ENCODE measurements around the gene MUSK.
"Not testable (repeated sequence)": the region's sequence is repeated elsewhere in the genome, so short reads cannot be mapped to it uniquely, and the experiment has no call there.

Gene MUSK

DNA sequence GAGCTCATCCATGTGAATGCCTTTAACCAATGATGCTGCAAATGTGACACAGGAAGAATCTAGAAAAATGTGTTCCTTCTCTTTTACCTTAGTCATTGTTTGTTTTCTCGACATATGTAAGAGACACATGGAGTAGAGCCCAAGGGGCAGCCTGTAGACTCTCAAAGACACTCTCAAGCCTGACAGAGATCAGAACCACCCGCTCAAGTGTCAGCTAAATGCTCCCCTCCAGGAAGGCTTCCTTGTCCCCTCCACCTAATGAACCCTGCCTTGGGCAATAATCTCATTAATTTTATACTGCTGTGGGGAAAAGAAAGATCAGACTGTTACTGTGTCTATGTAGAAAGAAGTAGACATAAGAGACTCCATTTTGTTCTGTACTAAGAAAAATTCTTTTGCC, 157.4 kb downstream of the MUSK start:
- no peaks in the 10 kb centered on the region for H3K27me3 ChIP-seq (ENCODE audit: insufficient read depth, poor library complexity, severe bottlenecking)
- no peaks in the 10 kb centered on the region for H3K4me1 ChIP-seq (ENCODE audit: insufficient read depth, poor library complexity, severe bottlenecking)
- DNase-seq (ENCODE audit: low spot score) (no peak), ATAC-seq (ENCODE audit: low read depth) (no peak)
- H3K4me3 ChIP-seq (ENCODE audit: severe bottlenecking) = no peak overlapping the region
- no peaks in the 10 kb centered on the region for H3K36me3 ChIP-seq (ENCODE audit: low read depth)
- H3K9me3 ChIP-seq (ENCODE audit: severe bottlenecking) = no peaks in the 10 kb centered on the region
- TF ChIP-seq, protein P1, sequence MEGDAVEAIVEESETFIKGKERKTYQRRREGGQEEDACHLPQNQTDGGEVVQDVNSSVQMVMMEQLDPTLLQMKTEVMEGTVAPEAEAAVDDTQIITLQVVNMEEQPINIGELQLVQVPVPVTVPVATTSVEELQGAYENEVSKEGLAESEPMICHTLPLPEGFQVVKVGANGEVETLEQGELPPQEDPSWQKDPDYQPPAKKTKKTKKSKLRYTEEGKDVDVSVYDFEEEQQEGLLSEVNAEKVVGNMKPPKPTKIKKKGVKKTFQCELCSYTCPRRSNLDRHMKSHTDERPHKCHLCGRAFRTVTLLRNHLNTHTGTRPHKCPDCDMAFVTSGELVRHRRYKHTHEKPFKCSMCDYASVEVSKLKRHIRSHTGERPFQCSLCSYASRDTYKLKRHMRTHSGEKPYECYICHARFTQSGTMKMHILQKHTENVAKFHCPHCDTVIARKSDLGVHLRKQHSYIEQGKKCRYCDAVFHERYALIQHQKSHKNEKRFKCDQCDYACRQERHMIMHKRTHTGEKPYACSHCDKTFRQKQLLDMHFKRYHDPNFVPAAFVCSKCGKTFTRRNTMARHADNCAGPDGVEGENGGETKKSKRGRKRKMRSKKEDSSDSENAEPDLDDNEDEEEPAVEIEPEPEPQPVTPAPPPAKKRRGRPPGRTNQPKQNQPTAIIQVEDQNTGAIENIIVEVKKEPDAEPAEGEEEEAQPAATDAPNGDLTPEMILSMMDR (IDR thresholded peaks at IDR 0.05; ENCODE audit: poor library complexity, severe bottlenecking) = no peak
- no peak overlapping the region for H3K27ac ChIP-seq (ENCODE audit: poor library complexity, severe bottlenecking)

DNA sequence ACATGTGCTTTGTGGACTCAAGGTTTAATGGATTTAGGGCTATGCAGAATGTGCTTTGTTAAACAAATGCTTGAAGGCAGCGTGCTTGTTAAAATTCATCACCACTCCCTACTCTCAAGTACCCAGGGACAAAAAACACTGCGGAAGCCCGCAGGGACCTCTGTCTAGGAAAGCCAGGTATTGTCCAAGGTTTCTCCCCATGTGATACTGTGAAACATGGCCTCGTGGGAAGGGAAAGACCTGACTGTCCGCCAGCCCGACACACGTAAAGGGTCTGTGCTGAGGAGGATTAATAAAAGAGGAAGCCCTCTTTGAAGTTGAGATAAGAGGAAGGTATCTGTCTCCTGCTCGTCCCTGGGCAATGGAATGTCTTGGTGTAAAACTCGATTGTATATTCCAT, 157.8 kb downstream of the MUSK start:
- H3K4me1 ChIP-seq (ENCODE audit: insufficient read depth, poor library complexity, severe bottlenecking); H3K27ac ChIP-seq (ENCODE audit: poor library complexity, severe bottlenecking); H3K4me3 ChIP-seq (ENCODE audit: severe bottlenecking); H3K36me3 ChIP-seq (ENCODE audit: low read depth); ATAC-seq (ENCODE audit: low read depth); H3K9me3 ChIP-seq (ENCODE audit: severe bottlenecking); H3K27me3 ChIP-seq (ENCODE audit: insufficient read depth, poor library complexity, severe bottlenecking); DNase-seq (ENCODE audit: low spot score): not testable (repeated sequence)

DNA sequence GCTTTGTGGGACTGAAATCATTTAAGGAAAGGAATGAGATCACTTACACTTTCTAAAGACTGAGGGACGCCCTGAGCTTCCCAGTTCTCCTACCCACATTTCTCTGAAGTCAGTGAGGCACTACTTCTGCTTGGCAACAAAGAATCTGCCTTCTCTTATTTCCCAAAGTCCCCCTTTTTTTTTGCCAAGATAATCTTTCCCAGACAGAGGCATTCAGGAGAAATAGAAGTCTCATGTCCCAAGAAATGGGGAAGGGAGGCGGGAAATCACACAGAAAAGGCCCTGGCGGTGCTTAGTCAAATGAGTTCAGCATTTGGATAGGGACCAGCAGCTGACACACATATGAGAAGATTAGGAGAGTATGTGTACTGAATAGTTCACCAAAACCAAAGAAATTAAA, 159.7 kb downstream of the MUSK start:
- Histone ChIP-seq H3K36me3 (ENCODE audit: low read depth) (no peaks in the 10 kb centered on the region), H3K4me3 (ENCODE audit: severe bottlenecking) (no peak overlapping the region), H3K4me1 (ENCODE audit: insufficient read depth, poor library complexity, severe bottlenecking) (no peaks in the 10 kb centered on the region), H3K9me3 (ENCODE audit: severe bottlenecking) (no peaks in the 10 kb centered on the region), H3K27ac (ENCODE audit: poor library complexity, severe bottlenecking) (no peak overlapping the region), H3K27me3 (ENCODE audit: insufficient read depth, poor library complexity, severe bottlenecking) (no peaks in the 10 kb centered on the region)
- ATAC-seq (ENCODE audit: low read depth) (no peak), DNase-seq (ENCODE audit: low spot score) (no peak)
- TF ChIP-seq, protein P1 (IDR thresholded peaks at IDR 0.05; ENCODE audit: poor library complexity, severe bottlenecking) = no peak

DNA sequence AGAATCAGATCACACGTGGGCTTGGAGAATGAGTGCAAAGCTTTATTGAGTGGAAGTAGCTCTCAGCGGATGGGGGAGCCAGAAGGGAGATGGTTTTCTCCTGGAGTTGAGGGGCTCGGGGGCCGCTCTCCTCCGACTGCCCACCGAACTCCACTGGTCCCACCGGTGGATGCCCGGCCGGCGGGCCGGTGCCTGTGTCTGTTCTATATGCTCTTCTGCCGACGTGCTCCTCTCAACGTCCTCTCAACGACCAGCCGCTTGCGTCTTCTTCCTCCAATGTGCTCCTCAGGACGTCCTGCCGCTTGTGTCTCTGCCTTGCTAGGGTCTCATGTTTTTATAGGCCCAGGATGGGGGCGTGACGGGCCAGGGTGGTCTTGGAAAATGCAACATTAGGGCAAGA, 161.9 kb downstream of the MUSK start:
- Histone ChIP-seq H3K27ac (ENCODE audit: poor library complexity, severe bottlenecking) (no peak overlapping the region), H3K9me3 (ENCODE audit: severe bottlenecking) (no peaks in the 10 kb centered on the region), H3K4me3 (ENCODE audit: severe bottlenecking) (no peak overlapping the region), H3K4me1 (ENCODE audit: insufficient read depth, poor library complexity, severe bottlenecking) (peaks cover 7% of the 10 kb centered on the region), H3K36me3 (ENCODE audit: low read depth) (no peaks in the 10 kb centered on the region), H3K27me3 (ENCODE audit: insufficient read depth, poor library complexity, severe bottlenecking) (no peaks in the 10 kb centered on the region)
- ATAC-seq (ENCODE audit: low read depth) = no peak
- DNase-seq (ENCODE audit: low spot score) = no peak
- TF ChIP-seq, protein P1 (IDR thresholded peaks at IDR 0.05; ENCODE audit: poor library complexity, severe bottlenecking) = no peak

DNA sequence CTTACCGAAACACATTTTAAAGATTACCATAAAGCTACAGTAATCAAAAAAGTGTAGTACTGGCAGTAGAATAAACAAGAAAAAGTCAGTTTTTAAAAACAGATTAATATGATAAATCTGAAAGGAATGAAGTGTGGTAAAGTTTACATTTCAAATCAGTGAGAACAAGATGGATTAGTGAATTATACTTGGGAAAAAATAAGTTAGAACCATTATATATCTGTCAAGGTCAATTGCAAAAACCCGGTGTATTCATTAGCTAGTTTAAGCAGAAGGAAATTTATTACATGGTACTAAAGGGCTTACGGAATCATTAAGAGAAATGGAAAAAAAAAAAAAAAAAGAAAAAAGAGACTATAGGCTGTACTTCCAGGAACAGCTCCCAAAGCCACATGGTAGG, 164.3 kb downstream of the MUSK start:
- Histone ChIP-seq H3K9me3 (ENCODE audit: severe bottlenecking) (no peaks in the 10 kb centered on the region), H3K4me3 (ENCODE audit: severe bottlenecking) (no peak overlapping the region), H3K36me3 (ENCODE audit: low read depth) (no peaks in the 10 kb centered on the region), H3K27me3 (ENCODE audit: insufficient read depth, poor library complexity, severe bottlenecking) (no peaks in the 10 kb centered on the region), H3K27ac (ENCODE audit: poor library complexity, severe bottlenecking) (no peak overlapping the region), H3K4me1 (ENCODE audit: insufficient read depth, poor library complexity, severe bottlenecking) (peaks cover 15% of the 10 kb centered on the region)
- TF ChIP-seq, protein P1 (IDR thresholded peaks at IDR 0.05; ENCODE audit: poor library complexity, severe bottlenecking) = no peak
- no peak for ATAC-seq (ENCODE audit: low read depth)
- no peak for DNase-seq (ENCODE audit: low spot score)

Data from RWPE2 (cell line).